Vagina (tissue), 2 donors: Measurements from ENCODE around the gene SAP30BP.

ENCODE experiments used
- POLR2AphosphoS5 ChIP-seq, 2 donors: sonication (generic); formaldehyde crosslinking; IDR thresholded peaks; one replicate each; pipeline ENCODE4 v1.9.0; 2017; ENCODE audit warnings: antibody characterized with exemption in 2 of 2, mild to moderate bottlenecking in 2 of 2, low read depth in 1 of 2; ENCODE audit not compliant: insufficient read depth in 1 of 2
- TF ChIP-seq, protein P1 (sequence below), 3 experiments: fragments of 450-650 bp in 2 of 3; fragments of 200-600 bp in 1 of 3; sonication (generic) in 1 of 3; IDR thresholded peaks; one replicate each; pipeline ENCODE4 v1.5.1; 2017 to 2019; ENCODE audit warnings: antibody characterized with exemption in 3 of 3, mild to moderate bottlenecking in 2 of 3, moderate library complexity in 2 of 3

GRCh38 chr17:75645501-75645888, 21.6 kb upstream of the SAP30BP start:
- TF ChIP-seq, protein P1, sequence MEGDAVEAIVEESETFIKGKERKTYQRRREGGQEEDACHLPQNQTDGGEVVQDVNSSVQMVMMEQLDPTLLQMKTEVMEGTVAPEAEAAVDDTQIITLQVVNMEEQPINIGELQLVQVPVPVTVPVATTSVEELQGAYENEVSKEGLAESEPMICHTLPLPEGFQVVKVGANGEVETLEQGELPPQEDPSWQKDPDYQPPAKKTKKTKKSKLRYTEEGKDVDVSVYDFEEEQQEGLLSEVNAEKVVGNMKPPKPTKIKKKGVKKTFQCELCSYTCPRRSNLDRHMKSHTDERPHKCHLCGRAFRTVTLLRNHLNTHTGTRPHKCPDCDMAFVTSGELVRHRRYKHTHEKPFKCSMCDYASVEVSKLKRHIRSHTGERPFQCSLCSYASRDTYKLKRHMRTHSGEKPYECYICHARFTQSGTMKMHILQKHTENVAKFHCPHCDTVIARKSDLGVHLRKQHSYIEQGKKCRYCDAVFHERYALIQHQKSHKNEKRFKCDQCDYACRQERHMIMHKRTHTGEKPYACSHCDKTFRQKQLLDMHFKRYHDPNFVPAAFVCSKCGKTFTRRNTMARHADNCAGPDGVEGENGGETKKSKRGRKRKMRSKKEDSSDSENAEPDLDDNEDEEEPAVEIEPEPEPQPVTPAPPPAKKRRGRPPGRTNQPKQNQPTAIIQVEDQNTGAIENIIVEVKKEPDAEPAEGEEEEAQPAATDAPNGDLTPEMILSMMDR (IDR thresholded peaks at IDR 0.05): no peak
- no peak for TF ChIP-seq POLR2AphosphoS5 (IDR thresholded peaks at IDR 0.05; ENCODE audit: insufficient read depth in 1 of 2, low read depth in 1 of 2)
